Measurements from ENCODE around the gene TRIM13.
"Not testable (repeated sequence)": the region's sequence is repeated elsewhere in the genome, so short reads cannot be mapped to it uniquely, and the experiment has no call there.

Gene TRIM13

GRCh38 chr13:49997955-49998354, 1.1 kb downstream of the TRIM13 start:
- DNase-seq (ENCODE audit: low spot score) = no peak

DNA sequence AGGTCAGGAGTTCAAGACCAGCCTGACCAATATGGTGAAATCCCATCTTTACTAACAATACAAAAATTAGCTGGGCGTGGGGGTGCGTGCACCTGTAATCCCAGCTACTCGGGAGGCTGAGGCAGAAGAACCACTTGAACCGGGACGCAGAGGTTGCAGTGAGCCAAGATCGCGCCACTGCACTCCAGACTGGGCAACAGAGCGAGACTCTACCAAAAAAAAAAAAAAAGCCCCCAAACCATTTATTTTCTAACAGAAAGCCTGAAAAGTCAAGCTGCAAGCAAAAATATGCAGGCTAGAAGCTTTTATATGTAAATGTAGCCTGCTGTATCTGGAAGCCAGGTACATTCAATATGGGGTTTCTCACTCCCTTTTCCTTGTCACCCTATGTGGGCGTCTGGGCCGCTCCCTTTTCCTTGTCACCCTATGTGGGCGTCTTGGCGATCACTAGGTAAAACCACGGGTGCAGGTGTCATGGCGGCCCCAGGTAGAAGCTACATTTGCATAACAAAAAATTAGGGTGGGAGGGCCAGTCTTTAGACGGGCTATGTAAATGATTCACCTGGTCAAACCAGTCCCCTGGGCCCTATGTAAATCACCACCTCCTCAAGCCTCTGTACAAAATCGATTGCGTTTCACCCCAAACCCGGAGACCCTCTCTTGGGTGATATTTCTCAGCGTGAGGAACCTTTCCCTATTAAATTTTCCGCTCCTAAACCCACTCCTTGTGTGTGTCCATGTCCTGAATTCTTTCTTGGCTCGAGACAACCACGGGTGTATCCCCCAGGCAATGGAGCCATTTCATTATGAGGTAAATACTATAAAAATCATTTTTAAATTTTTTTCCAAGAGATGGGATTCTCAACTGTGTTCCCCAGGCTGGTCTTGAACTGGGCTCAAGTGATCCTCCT, 2.1 kb downstream of the TRIM13 start:
- no peak for DNase-seq (ENCODE audit: low spot score)

DNA sequence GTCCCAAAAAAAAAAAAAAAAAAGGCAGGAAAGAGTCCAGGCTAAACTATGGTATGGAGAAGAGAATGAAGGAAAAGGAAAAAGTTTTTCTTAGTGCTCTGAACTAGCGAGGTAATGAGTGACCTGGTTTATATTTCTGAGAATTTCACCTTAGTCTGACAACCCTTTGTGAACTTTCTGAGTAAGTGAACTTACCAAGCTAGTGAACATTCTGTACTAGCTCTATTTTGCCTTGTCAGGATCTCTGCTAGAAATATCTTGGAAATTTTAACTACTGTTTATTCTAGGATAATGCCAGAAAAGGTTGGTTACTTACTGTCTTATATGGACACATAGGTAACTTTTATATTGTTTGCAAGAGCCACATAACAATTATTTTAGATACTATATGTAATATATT, 4.4 kb downstream of the TRIM13 start:
- DNase-seq (ENCODE audit: low spot score) = no peak

- no peak for DNase-seq (ENCODE audit: low spot score)
Measured at GRCh38 chr13:50006426-50007135, 9.7 kb downstream of the TRIM13 start.

GRCh38 chr13:50011461-50011860, 14.6 kb downstream of the TRIM13 start:
- DNase-seq (ENCODE audit: low spot score) = no peak

GRCh38 chr13:50012396-50013169, 15.7 kb downstream of the TRIM13 start:
- DNase-seq (ENCODE audit: low spot score) = no peak

DNA sequence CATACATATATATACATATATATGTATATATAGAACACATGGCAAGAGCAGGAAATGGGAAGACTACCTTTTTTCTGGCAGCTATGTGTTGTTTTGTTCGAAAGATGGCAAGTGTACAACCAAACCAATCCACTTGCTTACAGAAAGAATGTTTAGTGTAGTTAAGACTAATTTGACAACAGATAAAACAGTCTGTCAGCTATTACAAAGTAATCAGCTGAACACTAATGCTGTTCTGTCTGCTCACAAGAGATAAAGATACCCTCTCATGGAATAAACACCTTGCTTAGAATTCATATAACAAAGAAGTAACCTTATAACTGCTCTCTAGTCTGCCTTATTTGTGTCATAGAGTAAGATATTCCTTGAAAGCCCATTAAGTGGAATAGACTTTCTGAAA, 17.5 kb downstream of the TRIM13 start:
- DNase-seq (ENCODE audit: low spot score) = no peak

- DNase-seq (ENCODE audit: low spot score) = no peak
Measured at GRCh38 chr13:50015258-50015657, 18.4 kb downstream of the TRIM13 start, which contains the start of gene KCNRG. TSS of gene KCNRG (plus strand) at chr13:50015444. CDS start at chr13:50015494, 50 bp downstream.

- no peak for DNase-seq (ENCODE audit: low spot score)
Measured at GRCh38 chr13:50015750-50016149, 18.9 kb downstream of the TRIM13 start.

DNA sequence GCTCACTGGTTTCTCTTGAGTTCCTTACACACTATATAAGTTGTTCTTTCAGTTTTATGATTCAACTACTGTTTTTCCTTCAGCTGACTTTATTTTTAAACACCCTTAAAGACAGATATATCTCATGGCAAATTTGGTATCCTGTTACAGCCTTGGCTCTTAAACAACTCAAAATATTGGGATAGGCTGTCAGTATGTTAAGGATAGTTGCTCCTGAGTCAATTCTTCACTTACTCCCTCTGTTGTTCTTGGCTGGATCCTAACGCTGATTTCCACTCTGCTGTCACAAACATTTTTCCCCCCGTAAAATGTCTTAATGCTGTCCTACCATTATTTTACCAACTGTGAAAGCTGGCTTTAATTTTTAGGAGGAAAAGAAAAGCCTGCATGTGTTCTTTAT, 19.6 kb downstream of the TRIM13 start:
- no peak for DNase-seq (ENCODE audit: low spot score)

- DNase-seq (ENCODE audit: low spot score) = no peak
Measured at GRCh38 chr13:50017819-50018218, 21.0 kb downstream of the TRIM13 start.

DNA sequence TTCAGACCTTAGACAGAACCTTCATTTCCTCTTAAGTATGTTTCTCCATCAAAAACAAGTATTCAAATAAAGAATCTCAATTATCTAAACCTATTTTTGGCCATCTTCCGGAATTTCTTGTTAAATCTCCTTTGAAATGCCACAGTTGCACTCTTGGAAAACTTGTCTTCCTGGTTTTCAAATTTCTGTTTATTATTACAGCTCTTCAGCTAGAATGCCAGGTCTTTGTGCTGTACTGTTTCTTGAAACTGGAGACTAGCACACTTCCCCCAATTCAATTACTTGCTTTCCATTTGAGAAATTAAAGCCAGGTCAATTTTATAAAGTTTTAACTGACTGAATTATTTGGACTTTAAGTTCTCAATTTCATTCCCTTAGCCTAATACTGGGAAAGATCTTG, 28.6 kb downstream of the TRIM13 start:
- DNase-seq (ENCODE audit: low spot score) = no peak

DNA sequence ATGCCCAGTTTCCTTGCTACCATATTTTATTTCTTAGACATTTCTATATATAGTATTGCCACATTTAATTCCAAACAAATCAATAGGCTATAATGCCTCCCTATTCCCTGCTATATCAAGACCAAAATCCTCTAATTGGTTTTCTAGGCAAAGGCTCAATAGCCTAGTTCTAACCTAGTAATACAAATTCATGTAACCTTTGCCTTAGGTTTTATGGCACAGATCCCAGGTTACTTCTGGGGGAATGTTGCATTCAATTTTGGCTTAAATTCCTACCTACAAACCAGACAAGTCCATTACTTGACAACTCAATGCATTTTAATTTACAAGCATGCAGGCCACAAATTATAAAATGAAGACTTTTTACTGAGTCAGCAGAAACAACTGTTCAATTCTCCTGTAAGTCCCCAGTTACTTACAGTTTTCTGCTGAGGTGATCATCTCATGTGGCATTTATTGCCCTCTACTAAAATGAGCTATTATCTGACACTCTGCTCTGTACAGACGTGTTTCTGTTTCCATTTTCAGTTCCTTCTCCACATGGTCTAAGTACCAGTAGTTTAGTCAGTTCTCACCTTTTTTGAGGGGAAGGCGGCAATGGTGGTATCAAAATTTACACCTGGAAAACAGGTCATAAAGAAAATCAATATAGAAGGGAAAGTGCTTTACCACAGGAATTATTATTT, 30.1 kb downstream of the TRIM13 start:
- no peak for DNase-seq (ENCODE audit: low spot score)

GRCh38 chr13:50030315-50030714, 33.5 kb downstream of the TRIM13 start:
- DNase-seq (ENCODE audit: low spot score) = no peak

- no peak for DNase-seq (ENCODE audit: low spot score)
Measured at GRCh38 chr13:50033725-50034124, 36.9 kb downstream of the TRIM13 start.

GRCh38 chr13:50037788-50038187, 40.9 kb downstream of the TRIM13 start:
- DNase-seq (ENCODE audit: low spot score) = no peak

DNA sequence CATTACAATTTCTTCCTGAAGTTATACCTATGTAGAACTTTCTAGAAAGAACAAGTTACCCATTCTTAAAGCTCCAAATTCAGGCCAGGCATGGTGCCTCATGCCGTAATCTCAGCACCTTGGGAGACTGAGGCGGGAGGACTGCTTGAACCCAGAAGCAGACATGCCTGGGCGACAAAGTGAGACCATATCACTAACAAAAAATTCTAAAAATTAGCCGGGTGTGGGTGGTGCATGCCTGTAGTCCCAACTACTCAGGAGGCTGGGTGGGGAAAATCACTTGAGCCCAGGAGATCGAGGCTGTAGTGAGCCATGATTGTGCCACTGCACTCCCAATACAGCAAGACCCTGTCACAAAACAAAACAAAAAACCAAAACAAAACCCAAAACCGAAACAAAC, 41.4 kb downstream of the TRIM13 start:
- no peak for DNase-seq (ENCODE audit: low spot score)

- no peak for DNase-seq (ENCODE audit: low spot score)
Measured at GRCh38 chr13:50052478-50052877, 55.6 kb downstream of the TRIM13 start.

GRCh38 chr13:50053844-50054243, 57.0 kb downstream of the TRIM13 start:
- no peak for DNase-seq (ENCODE audit: low spot score)

- DNase-seq (ENCODE audit: low spot score) = no peak
Measured at GRCh38 chr13:50055454-50055853, 58.6 kb downstream of the TRIM13 start.

- DNase-seq (ENCODE audit: low spot score) = no peak
Measured at GRCh38 chr13:50060718-50061117, 63.9 kb downstream of the TRIM13 start.

DNA sequence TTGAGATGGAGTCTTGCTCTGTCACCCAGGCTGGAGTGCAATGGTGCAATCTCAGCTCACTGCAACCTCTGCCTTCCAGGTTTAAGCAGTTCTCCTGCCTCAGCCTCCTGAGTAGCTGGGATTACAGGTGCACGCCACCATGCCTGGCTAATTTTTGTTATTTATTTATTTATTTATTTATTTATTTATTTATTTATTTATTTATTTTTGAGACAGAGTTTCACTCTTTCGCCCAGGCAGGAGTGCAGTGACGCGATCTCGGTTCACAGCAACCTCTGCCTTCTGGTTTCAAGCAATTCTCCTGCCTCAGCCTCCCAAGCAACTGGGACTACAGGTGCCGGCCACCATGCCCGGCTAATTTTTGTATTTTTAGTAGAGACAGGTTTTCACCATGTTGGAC, 65.5 kb downstream of the TRIM13 start:
- not testable (repeated sequence) for DNase-seq (ENCODE audit: low spot score)
